Measurements from ENCODE around the gene KRT14. TPM values are rescaled to one million over a fixed set of nuclear protein-coding genes. Genes with fewer than 3 reads are reported as not detected.
"Not testable (repeated sequence)": the region's sequence is repeated elsewhere in the genome, so short reads cannot be mapped to it uniquely, and the experiment has no call there.

The KRT14 gene
- total RNA-seq, 2 donors from 2014 or later, result not detected

DNA sequence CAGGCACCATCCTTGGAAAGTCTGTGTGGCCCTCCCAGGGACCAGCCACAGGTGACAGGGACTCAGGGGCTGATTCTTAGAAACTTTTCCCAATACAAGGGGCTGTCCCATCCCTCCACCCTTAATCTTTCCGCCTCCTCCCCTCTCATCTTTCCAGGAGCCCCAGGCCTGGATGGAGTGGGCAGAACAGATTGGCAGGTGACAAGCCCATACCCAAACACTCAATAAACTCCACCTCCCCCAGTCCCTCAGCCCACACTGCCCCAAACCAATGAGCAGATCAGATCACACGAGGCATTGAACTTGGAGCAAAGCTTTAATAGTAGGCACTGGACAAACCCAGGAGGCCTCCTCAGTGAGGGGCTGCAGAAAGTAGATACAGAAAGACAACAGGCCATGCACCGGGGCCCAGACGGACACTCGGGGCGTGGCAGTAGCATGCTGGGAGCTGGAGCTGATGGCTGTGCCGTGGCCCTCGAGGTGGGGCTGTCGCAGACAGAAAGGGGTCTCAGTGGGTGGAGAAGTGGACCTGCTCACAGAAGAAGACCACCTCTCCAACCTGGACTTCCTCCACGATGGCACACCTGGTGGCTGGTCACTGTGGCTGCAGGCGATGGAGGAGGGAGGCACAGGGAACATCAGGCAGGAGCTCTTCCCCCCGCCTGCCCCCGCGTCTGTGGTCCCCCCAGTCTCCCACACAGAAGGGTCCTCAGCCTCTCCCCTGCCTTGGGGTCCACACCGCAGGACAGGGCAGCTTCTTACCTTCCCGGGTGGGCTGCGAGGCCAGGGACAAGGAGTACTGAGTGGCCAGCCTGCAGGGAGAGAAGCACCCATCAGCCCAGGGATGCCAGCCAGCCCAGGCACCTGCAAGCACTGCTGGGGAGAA is 39.6 kb upstream of the KRT14 start:
- not testable (repeated sequence) for H3K36me3 Mint-ChIP-seq; DNase-seq (ENCODE audit: low spot score in 2 of 2); H3K9me3 Mint-ChIP-seq; ATAC-seq
- peak overlapping the region in 1 of 2 donors; percentile 23 for H3K27ac Mint-ChIP-seq

DNA sequence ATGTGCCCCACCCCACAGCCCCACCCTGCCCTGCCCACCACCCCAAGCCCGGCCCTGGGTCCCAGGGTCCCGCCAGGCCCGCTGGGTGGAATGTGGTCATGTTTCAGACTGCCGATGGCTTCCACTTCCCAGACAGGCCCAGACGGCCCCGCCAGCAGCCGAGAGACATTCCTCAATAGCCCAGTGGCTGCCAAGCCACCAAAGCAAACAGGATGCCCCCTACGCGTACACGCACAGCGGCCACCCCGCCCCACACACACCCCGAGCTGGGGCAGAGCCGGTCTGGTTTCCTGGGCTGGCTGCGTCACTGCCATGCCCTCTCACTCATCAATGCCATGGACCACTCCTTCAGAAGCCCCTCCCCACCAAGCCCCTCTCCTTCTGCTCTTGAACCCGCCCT is 38.9 kb upstream of the KRT14 start:
- ATAC-seq (no peak), DNase-seq (ENCODE audit: low spot score in 2 of 2) (no peak)
- Mint-ChIP-seq H3K27ac (no peak overlapping the region), H3K9me3 (no peaks in the 10 kb centered on the region), H3K36me3 (no peaks in the 10 kb centered on the region)

DNA sequence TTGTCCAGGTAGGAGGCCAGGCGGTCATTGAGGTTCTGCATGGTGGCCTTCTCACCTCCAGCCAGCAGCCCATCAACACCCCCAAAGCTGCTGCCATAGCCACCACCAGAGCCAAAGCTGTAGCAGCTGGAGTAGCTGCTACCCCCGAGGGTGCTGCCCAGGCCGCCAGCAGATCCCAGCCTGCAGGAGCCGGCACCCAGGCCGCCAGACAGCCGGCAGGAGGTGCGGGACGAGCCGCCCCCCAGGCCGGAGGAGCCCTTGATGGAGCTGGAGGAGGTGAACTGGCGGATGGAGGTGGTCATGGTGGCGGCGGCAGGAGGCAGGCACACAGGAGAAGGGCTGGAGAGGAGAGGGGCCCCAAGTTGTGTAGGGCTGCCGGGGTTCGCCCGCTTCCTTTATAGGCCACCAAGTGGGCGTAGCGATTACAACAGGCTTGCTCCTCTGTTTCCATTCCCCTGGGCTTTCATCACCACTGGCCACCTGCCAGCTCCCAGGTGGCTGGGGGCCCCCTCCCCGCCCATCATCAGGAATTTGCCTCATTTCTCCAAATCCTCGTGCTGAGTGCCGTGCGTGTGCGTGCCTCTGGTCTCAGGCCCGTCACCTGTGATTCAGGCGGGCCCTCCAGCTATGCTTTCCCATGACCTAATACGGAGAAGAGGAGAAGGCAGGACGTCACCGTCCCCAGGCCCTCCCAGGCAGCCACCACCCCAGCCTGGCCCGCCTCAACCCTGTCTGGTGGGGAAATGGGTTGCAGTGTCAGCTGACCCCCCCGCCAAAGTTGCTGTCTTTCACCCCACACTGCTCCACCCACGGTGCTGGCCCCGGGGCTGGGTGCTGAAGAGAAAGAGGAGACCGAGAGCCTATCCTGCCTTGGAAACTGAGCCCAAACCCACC is 37.8 kb upstream of the KRT14 start, which contains the start of gene KRT17:
KRT17 (minus strand) TSS at position 368 of the 894 bp plus-strand sequence; CDS start at position 302, 66 bp downstream.
- Mint-ChIP-seq H3K27ac (no peak within 1 kb of the TSS), H3K9me3 (no peaks in the 10 kb centered on the region), H3K36me3 (no peaks in the 10 kb centered on the region)
- ATAC-seq, result no peak
- DNase-seq (ENCODE audit: low spot score in 2 of 2), result no peak

GRCh38 chr17:41623184-41623861 is 36.6 kb upstream of the KRT14 start:
- H3K36me3 Mint-ChIP-seq; ATAC-seq; H3K9me3 Mint-ChIP-seq; H3K27ac Mint-ChIP-seq; DNase-seq (ENCODE audit: low spot score in 2 of 2): not testable (repeated sequence)

DNA sequence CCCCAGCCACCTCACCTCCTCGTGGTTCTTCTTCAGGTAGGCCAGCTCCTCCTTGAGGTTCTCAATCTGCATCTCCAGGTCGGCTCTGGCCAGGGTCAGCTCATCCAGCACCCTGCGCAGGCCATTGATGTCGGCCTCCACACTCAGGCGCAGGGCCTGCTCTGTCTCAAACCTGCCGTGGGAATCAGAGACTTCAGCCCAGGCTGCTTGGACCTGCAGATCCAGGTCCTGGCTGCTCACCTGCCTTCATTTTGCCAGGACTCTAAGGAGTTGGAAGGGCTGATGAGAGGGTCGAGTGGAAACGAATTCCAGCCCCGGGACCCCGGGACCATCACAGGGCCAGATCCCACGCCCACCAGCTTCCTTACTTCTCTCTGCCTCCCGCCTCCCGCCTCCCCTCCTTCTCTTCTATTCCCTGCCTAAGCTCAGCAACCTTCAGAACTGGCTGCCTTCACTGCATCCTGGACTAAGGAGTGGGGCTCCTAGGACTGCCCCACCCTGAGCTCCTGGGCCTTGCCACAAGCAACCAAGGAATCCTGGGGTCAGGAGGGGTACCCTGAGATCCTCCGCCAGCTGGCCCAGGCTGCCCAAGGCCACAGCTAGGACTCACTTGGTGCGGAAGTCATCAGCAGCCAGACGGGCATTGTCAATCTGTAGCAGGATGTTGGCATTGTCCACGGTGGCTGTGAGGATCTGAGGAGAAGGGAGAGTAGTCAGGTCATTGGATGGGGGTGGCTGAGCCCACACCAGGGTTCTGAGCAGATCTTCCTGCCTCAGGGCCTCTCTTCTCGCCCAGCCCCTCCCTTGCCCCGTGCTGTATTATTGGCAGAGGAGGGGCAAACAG is 35.9 kb upstream of the KRT14 start:
- DNase-seq (ENCODE audit: low spot score in 2 of 2); H3K36me3 Mint-ChIP-seq: not testable (repeated sequence)

DNA sequence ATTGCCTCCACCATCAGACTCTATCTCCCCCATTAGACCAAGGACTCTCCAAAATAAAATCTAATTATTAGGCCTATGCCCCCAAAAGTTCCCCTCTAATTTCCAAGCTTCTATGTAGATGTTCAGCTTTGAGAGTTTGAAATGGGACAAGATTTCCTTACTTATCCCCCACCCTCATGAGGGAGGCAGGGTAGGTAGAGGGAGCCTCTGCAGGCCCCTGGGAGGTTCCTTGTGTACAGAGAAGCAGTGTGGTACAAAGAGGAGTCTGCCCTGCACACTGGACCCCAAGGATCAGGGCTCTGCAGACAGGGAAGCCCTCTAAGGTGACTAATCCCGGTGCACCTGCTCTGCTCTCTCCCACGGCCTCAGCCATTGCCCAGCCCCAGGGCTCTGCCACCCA is 35.2 kb upstream of the KRT14 start:
- H3K27ac Mint-ChIP-seq, result peak overlapping the region; percentile 16 to 74
- no peaks in the 10 kb centered on the region for H3K36me3 Mint-ChIP-seq
- ATAC-seq (no peak), DNase-seq (ENCODE audit: low spot score in 2 of 2) (no peak)
- H3K9me3 Mint-ChIP-seq, result no peaks in the 10 kb centered on the region

More for the DNA sequence above, 35.9 kb upstream of the KRT14 start:
- ATAC-seq, H3K9me3 Mint-ChIP-seq: not testable (repeated sequence)
- H3K27ac Mint-ChIP-seq, result peak overlapping the region; percentile 16 to 74

- H3K36me3 Mint-ChIP-seq; DNase-seq (ENCODE audit: low spot score in 2 of 2); H3K9me3 Mint-ChIP-seq; ATAC-seq: not testable (repeated sequence)
- peak overlapping the region in 1 of 2 donors; percentile 16 for H3K27ac Mint-ChIP-seq
Measured at GRCh38 chr17:41621435-41621817, 34.7 kb upstream of the KRT14 start.

DNA sequence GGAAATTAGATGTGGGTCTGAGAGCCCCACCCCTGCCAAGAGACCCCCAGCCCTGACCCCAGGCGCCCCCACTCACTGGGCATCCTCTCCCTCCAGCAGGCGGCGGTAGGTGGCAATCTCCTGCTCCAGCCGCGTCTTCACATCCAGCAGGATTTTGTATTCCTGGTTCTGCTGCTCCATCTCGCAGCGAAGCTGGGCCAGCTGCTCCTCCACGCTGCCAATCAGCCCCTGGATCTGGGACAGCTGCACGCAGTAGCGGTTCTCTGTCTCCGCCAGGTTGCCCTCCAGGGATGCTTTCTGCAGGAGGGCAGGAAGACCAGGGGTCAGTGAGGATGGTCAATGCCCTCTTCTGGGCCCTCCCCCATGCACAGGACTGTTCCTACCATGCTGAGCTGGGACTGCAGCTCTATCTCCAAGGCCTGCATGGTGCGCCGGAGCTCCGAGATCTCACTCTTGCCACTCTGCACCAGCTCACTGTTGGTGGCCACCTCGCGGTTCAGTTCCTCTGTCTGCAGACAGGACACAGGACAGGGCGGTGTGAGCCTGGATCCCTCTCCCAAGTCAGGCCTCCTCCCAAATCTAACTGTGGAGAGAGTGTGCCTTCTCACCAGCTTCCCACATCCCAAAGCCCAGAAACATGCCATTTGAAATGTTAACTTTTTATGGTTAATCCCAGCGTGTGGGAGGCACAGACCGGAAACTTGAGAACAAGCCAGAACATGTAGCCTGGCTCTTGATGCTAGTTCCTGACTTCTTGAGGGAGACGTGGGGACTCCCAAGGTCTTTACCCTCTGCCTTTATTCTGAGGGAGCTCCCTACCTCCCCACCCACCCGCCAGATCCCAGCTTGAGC is 34.1 kb upstream of the KRT14 start:
- ATAC-seq (no peak), DNase-seq (ENCODE audit: low spot score in 2 of 2) (no peak)
- no peaks in the 10 kb centered on the region for H3K36me3 Mint-ChIP-seq
- H3K27ac Mint-ChIP-seq, result peak overlapping the region in 1 of 2 donors; percentile 16
- no peaks in the 10 kb centered on the region for H3K9me3 Mint-ChIP-seq

DNA sequence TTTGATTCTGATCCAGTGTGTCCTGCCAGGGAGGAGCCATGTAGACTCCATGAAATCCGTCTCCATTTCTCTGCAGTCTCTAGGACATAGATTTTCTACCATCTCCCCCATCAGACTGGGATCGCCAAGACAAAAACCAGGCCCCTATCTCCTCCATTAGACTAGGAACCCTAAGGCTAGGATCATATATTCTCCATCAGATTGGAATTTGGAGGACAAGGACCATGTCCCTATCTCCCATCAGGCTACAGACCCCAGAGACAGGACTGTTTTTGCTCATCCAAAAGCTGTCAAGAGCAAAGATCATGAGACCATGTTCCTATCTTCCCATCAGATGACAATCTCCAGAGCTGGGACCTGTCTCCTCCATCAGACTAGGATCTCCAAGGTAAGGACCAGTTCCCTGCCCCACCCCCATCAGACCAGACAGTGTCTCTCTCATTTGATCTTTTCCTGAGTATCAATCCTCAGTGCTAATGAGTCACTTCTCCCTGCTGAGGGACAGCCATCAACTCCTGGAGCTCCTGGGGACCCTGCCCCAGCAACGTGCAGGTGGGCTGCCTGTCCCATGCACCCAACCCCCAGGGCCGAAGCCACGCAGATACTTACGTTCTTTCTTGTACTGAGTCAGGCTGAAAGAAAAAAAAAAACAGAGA is 33.4 kb upstream of the KRT14 start:
- not testable (repeated sequence) for DNase-seq (ENCODE audit: low spot score in 2 of 2); H3K9me3 Mint-ChIP-seq; ATAC-seq; H3K36me3 Mint-ChIP-seq
- H3K27ac Mint-ChIP-seq, result peak overlapping the region; percentile 4 to 12

DNA sequence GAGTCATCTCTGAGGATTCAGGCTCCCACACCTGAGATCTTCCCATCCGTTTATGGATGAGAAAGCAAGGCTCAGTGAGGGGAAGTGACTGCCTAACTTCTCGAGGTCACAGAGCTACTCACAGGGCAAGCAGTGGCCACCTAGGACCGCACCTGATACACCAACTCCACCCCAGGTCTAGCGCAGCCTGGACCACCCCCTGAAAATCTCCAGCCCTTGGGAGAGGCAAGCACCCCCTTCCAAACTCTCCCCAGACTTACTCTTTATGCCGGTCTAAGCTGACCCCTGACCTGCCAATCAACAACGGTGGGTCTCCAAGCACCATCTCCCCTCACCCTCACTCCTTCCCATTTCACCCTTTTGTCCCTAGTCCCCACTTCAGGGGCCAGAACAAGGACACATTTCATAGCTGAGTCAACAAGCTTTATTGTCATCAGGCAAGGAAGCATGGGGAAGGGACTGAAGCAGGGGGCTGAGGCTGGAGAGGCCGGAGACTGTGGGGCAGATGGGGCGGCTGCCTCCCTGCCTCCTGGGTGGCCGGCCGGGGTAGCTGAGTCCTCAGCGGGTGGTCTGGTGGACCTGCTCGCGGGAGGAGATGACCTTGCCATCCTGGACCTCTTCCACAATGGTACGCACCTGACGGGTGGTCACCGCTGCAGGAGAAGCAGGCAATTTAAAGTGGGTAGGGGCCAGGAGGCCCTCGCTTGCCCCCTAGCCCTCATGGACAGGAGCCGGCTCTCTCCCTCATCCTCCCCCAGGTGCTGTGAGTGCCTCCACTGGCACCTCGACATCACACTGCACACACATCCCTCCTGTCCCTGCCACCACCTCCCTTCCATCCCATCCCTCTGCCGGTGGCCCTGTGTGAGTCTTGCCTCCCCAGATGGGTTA is 32.6 kb upstream of the KRT14 start:
- no peak for DNase-seq (ENCODE audit: low spot score in 2 of 2)
- H3K36me3 Mint-ChIP-seq, result no peaks in the 10 kb centered on the region
- peak overlapping the region; percentile 4 to 81 for H3K27ac Mint-ChIP-seq
- no peak for ATAC-seq
- H3K9me3 Mint-ChIP-seq, result no peaks in the 10 kb centered on the region

- no peak for ATAC-seq
- H3K36me3 Mint-ChIP-seq, result no peaks in the 10 kb centered on the region
- no peak overlapping the region for H3K27ac Mint-ChIP-seq
- DNase-seq (ENCODE audit: low spot score in 2 of 2), result no peak
- no peaks in the 10 kb centered on the region for H3K9me3 Mint-ChIP-seq
Measured at GRCh38 chr17:41618341-41619035, 31.8 kb upstream of the KRT14 start.

- ATAC-seq (no peak), DNase-seq (ENCODE audit: low spot score in 2 of 2) (no peak)
- no peaks in the 10 kb centered on the region for H3K9me3 Mint-ChIP-seq
- no peaks in the 10 kb centered on the region for H3K36me3 Mint-ChIP-seq
- H3K27ac Mint-ChIP-seq, result peak overlapping the region in 1 of 2 donors; percentile 22
Measured at GRCh38 chr17:41617698-41618097, 31.0 kb upstream of the KRT14 start.

GRCh38 chr17:41617136-41617535 is 30.4 kb upstream of the KRT14 start:
- H3K27ac Mint-ChIP-seq, result no peak overlapping the region
- H3K36me3 Mint-ChIP-seq, result no peaks in the 10 kb centered on the region
- ATAC-seq (no peak), DNase-seq (ENCODE audit: low spot score in 2 of 2) (no peak)
- H3K9me3 Mint-ChIP-seq, result no peaks in the 10 kb centered on the region

Data from activated naive CD4-positive, alpha-beta T cell treated with anti-CD3 and anti-CD28 coated beads, Interleukin-2, amount 50 U/mL, for 72 hours (primary cell).